Left forelimb (tissue), 1 donor: ENCODE data around the gene PARD3.
"Not testable (repeated sequence)": the region's sequence is repeated elsewhere in the genome, so short reads cannot be mapped to it uniquely, and the experiment has no call there.

ENCODE experiments used
- DNase-seq: peaks from one replicate; pipeline ENCODE4 v3.0.0-alpha.2; 2018; ENCODE audit warnings: low spot score

PARD3 gene

GRCh38 chr10:34742456-34742855 is 72.6 kb downstream of the PARD3 start:
- no peak for DNase-seq

GRCh38 chr10:34741087-34741486 is 74.0 kb downstream of the PARD3 start:
- not testable (repeated sequence) for DNase-seq

- no peak for DNase-seq
Observed at GRCh38 chr10:34740321-34740720, 74.8 kb downstream of the PARD3 start.

GRCh38 chr10:34739915-34740314 is 75.2 kb downstream of the PARD3 start:
- DNase-seq = peak; percentile 69

GRCh38 chr10:34737772-34738169 is 77.3 kb downstream of the PARD3 start:
- no peak for DNase-seq

GRCh38 chr10:34736976-34737771 is 77.9 kb downstream of the PARD3 start:
- DNase-seq = no peak

GRCh38 chr10:34734918-34735317 is 80.2 kb downstream of the PARD3 start:
- no peak for DNase-seq

- DNase-seq = no peak
Observed at GRCh38 chr10:34732926-34733325, 82.2 kb downstream of the PARD3 start.

GRCh38 chr10:34731885-34732701 is 83.0 kb downstream of the PARD3 start:
- DNase-seq = no peak

GRCh38 chr10:34731213-34731612 is 83.9 kb downstream of the PARD3 start:
- no peak for DNase-seq

GRCh38 chr10:34730726-34731125 is 84.4 kb downstream of the PARD3 start:
- no peak for DNase-seq

- DNase-seq = no peak
Observed at GRCh38 chr10:34729619-34730018, 85.5 kb downstream of the PARD3 start.

GRCh38 chr10:34728361-34728760 is 86.7 kb downstream of the PARD3 start:
- no peak for DNase-seq

GRCh38 chr10:34727595-34728033 is 87.5 kb downstream of the PARD3 start:
- no peak for DNase-seq

- DNase-seq = no peak
Observed at GRCh38 chr10:34726862-34727261, 88.2 kb downstream of the PARD3 start.

- DNase-seq = no peak
Observed at GRCh38 chr10:34723750-34724149, 91.3 kb downstream of the PARD3 start.

- no peak for DNase-seq
Observed at GRCh38 chr10:34722404-34722803, 92.7 kb downstream of the PARD3 start.

- no peak for DNase-seq
Observed at GRCh38 chr10:34721208-34721840, 93.8 kb downstream of the PARD3 start.

GRCh38 chr10:34719746-34720145 is 95.3 kb downstream of the PARD3 start:
- no peak for DNase-seq

- DNase-seq = no peak
Observed at GRCh38 chr10:34719328-34719727, 95.8 kb downstream of the PARD3 start.

- no peak for DNase-seq
Observed at GRCh38 chr10:34717429-34717828, 97.7 kb downstream of the PARD3 start.

GRCh38 chr10:34716958-34717357 is 98.1 kb downstream of the PARD3 start:
- DNase-seq = no peak

- DNase-seq = no peak
Observed at GRCh38 chr10:34716234-34716633, 98.9 kb downstream of the PARD3 start.
